Hypothalamus (tissue), 51 donors: Measurements from ENCODE around the gene EGFL7.

Experiments
- DNase-seq, 51 donors: peaks; one replicate each; lab custom pipeline; 2025; lab: John Stamatoyannopoulos, UW

Gene EGFL7

GRCh38 chr9:136684799-136685198 is 22.1 kb downstream of the EGFL7 start:
- no peak for DNase-seq

GRCh38 chr9:136685216-136685615 is 22.5 kb downstream of the EGFL7 start:
- DNase-seq, result no peak

- no peak for DNase-seq
Measured at GRCh38 chr9:136685790-136686533, 23.2 kb downstream of the EGFL7 start.

GRCh38 chr9:136686534-136686793 is 23.7 kb downstream of the EGFL7 start:
- DNase-seq, result no peak

GRCh38 chr9:136686794-136687711 is 24.3 kb downstream of the EGFL7 start, which contains the start of gene AGPAT2:
AGPAT2 (minus strand) TSS chr9:136687457; CDS start chr9:136687357, 100 bp downstream.
- DNase-seq, result peak in 19 of 51 donors; percentile 8 to 54 (median 33)

GRCh38 chr9:136687721-136688223 is 25.1 kb downstream of the EGFL7 start:
- no peak for DNase-seq

GRCh38 chr9:136688274-136689107 is 25.8 kb downstream of the EGFL7 start:
- DNase-seq, result no peak

GRCh38 chr9:136689108-136689460 is 26.4 kb downstream of the EGFL7 start:
- no peak for DNase-seq

GRCh38 chr9:136690104-136690805 is 27.5 kb downstream of the EGFL7 start:
- DNase-seq, result no peak

- no peak for DNase-seq
Measured at GRCh38 chr9:136690806-136691261, 28.1 kb downstream of the EGFL7 start.

- DNase-seq, result no peak
Measured at GRCh38 chr9:136691316-136692184, 28.8 kb downstream of the EGFL7 start.

- no peak for DNase-seq
Measured at GRCh38 chr9:136692185-136693134, 29.7 kb downstream of the EGFL7 start.

GRCh38 chr9:136693135-136693489 is 30.4 kb downstream of the EGFL7 start:
- no peak for DNase-seq

GRCh38 chr9:136693490-136694162 is 30.9 kb downstream of the EGFL7 start:
- no peak for DNase-seq

- peak in 8 of 51 donors; percentile 12 to 43 (median 22) for DNase-seq
Measured at GRCh38 chr9:136694163-136694871, 31.6 kb downstream of the EGFL7 start.

- no peak for DNase-seq
Measured at GRCh38 chr9:136694872-136695247, 32.1 kb downstream of the EGFL7 start.

GRCh38 chr9:136695435-136695895 is 32.7 kb downstream of the EGFL7 start:
- DNase-seq, result no peak
